K562 (cell line): ENCODE measurements around the gene MAGI1. TPM values are rescaled to one million over a fixed set of nuclear protein-coding genes. Genes with fewer than 3 reads are reported as not detected.
A peak's percentile ranks its signal among the peaks of the same experiment; 100 is the strongest.

Experiments used
- ATAC-seq: fragments of 200-7000 bp; cut with Tn5 transposase; 3 replicates; pipeline ENCODE4 v1.9.1; 2020; ENCODE audit warnings: moderate library complexity
- BruUV-seq: library from RNA; stranded (reverse); fragments of 400-500 nt; replicated peaks from 2 replicates; lab custom pipeline; 2021; lab: Mats Ljungman, UMichigan
- CTCF ChIA-PET: fragments of 300-600 bp; formaldehyde crosslinking; extraction: SDS; loops from one replicate; lab custom pipeline; 2021; ENCODE audit warnings: low intra/inter-chr PET ratio; lab: Yijun Ruan, JAX
- POLR2A ChIA-PET: fragments of 300-600, 350-650 bp; sonication (Branson Sonifier 250); formaldehyde crosslinking; extraction: SDS; loops from one replicate; lab custom pipeline; 2021; ENCODE audit warnings: antibody characterized with exemption, inconsistent platforms; lab: Yijun Ruan, JAX
- DNase-seq, 4 experiments: peaks; one replicate each; pipeline versions ENCODE4 v3.0.0 to v3.0.0-alpha.2; 2011 to 2018; ENCODE audit warnings: low spot score in 3 of 4, mixed read lengths in 3 of 4; ENCODE audit errors: extremely low read depth in 1 of 4
- FAIRE-seq: peaks from 2 replicates; lab custom pipeline; 2011; peaks lifted over from hg19 to GRCh38; lab: Jason Lieb, UNC
- H2AFZ ChIP-seq: 2 replicates; pipeline ENCODE4 v1.6.0; 2011; ENCODE audit warnings: low read depth, low read length, control low read depth, inconsistent platforms
- H3K27ac ChIP-seq: fragments of 200-600 bp; 3 replicates; pipeline ENCODE4 v1.8.0; 2011; ENCODE audit warnings: low read depth, mild to moderate bottlenecking, control low read depth, inconsistent platforms, low read length, moderate library complexity, mixed read lengths; ENCODE audit errors: extremely low read depth
- H3K27me3 ChIP-seq, 2 experiments: fragments of 300-600 bp in 1 of 2; 2 replicates in 1 of 2; 3 replicates in 1 of 2; pipeline versions ENCODE4 v1.6.0 to v1.8.0; 2011; ENCODE audit warnings: inconsistent platforms in 2 of 2, low read length in 2 of 2, mild to moderate bottlenecking in 1 of 2, mixed read lengths in 1 of 2, moderate library complexity in 1 of 2; ENCODE audit not compliant: control insufficient read depth in 2 of 2, insufficient read depth in 2 of 2
- H3K36me3 ChIP-seq: fragments of 300-600 bp; 3 replicates; pipeline ENCODE4 v1.8.0; 2011; ENCODE audit warnings: mild to moderate bottlenecking, low read length, inconsistent platforms; ENCODE audit not compliant: control insufficient read depth, insufficient read depth
- H3K4me1 ChIP-seq, 2 experiments: fragments of 200-600 bp in 1 of 2; replicated peaks in 1 of 2; 2 replicates in 1 of 2; 3 replicates in 1 of 2; pipeline versions ENCODE4 v1.5.1 to v1.8.0; 2011; ENCODE audit warnings: inconsistent platforms in 2 of 2, low read length in 2 of 2, mild to moderate bottlenecking in 1 of 2, mixed read lengths in 1 of 2, moderate library complexity in 1 of 2; ENCODE audit not compliant: control insufficient read depth in 2 of 2, insufficient read depth in 2 of 2
- H3K4me2 ChIP-seq: 2 replicates; pipeline ENCODE4 v1.6.1; 2011; ENCODE audit warnings: low read length, control low read depth, inconsistent platforms, mixed read lengths; ENCODE audit not compliant: insufficient read depth
- H3K4me3 ChIP-seq: fragments of 200-600 bp; sonication (generic), shearing (Covaris generic); 2 replicates; pipeline ENCODE4 v1.5.1; 2016; ENCODE audit warnings: control low read depth, inconsistent platforms
- H3K79me2 ChIP-seq: fragments of 200-600 bp; 3 replicates; pipeline ENCODE4 v1.8.0; 2011; ENCODE audit warnings: low read length, inconsistent platforms; ENCODE audit not compliant: control insufficient read depth, insufficient read depth
- H3K9ac ChIP-seq, 2 experiments: 2 replicates each; pipeline versions ENCODE4 v1.6.0 to v1.6.1; 2011; ENCODE audit warnings: low read depth in 2 of 2, low read length in 2 of 2, control low read depth in 1 of 2, inconsistent platforms in 1 of 2, mild to moderate bottlenecking in 1 of 2, mixed read lengths in 1 of 2; ENCODE audit not compliant: insufficient read depth in 1 of 2
- H3K9me1 ChIP-seq: one replicate; pipeline ENCODE4 v1.6.0; 2011; ENCODE audit warnings: inconsistent platforms, mild to moderate bottlenecking, low read length, moderate library complexity; ENCODE audit not compliant: control insufficient read depth, insufficient read depth
- H3K9me3 ChIP-seq: replicated peaks from 2 replicates; pipeline ENCODE4 v1.5.1; 2011; ENCODE audit warnings: low read depth, low read length, inconsistent platforms; ENCODE audit not compliant: control insufficient read depth, insufficient read depth
- H4K20me1 ChIP-seq: replicated peaks from 2 replicates; pipeline ENCODE4 v1.6.1; 2011; ENCODE audit warnings: low read length, inconsistent platforms, mixed read lengths; ENCODE audit not compliant: control insufficient read depth, insufficient read depth
- ELF2 ChIP-seq: fragments of 250-450 bp; sonication (Bioruptor Pico); IDR thresholded peaks from 2 replicates; pipeline ENCODE4 v1.5.0; 2021; ENCODE audit warnings: mild to moderate bottlenecking
- ILK ChIP-seq: fragments of 450-650 bp; IDR thresholded peaks from 2 replicates; pipeline ENCODE4 v1.6.1; 2016; ENCODE audit warnings: missing genetic modification characterization, low read depth, mild to moderate bottlenecking, missing compliant biosample characterization, moderate library complexity, borderline replicate concordance
- JUND ChIP-seq, 2 experiments: IDR thresholded peaks; 2 replicates in 1 of 2; 3 replicates in 1 of 2; pipeline ENCODE4 v1.6.1; 2011; ENCODE audit warnings: borderline replicate concordance in 2 of 2, low read depth in 2 of 2, low read length in 2 of 2, improper control_type of control experiment in 1 of 2, missing biosample characterization in 1 of 2, missing genetic modification characterization in 1 of 2, missing genetic modification reagents in 1 of 2
- NR2C1 ChIP-seq, 2 experiments: fragments of 450-650 bp; IDR thresholded peaks; 2 replicates each; pipeline ENCODE4 v1.6.1; 2017; ENCODE audit warnings: mild to moderate bottlenecking in 2 of 2, antibody characterized with exemption in 1 of 2, inconsistent platforms in 1 of 2, missing compliant biosample characterization in 1 of 2, missing genetic modification characterization in 1 of 2
- RBM25 ChIP-seq: fragments of 200-400 bp; formaldehyde crosslinking; IDR thresholded peaks from 2 replicates; pipeline ENCODE4 v1.6.1; 2018; ENCODE audit warnings: low read length, low read depth, moderate library complexity; ENCODE audit not compliant: severe bottlenecking
- STAT5A ChIP-seq: IDR thresholded peaks from 2 replicates; pipeline ENCODE4 v1.6.1; 2012; ENCODE audit warnings: low read length, inconsistent platforms, borderline replicate concordance
- U2AF1 ChIP-seq: fragments of 200-400 bp; formaldehyde crosslinking; optimal IDR thresholded peaks from 2 replicates; pipeline ENCODE3; 2017; ENCODE audit warnings: mild to moderate bottlenecking, low read depth, low read length, moderate library complexity
- ZFP1 ChIP-seq: fragments of 450-650 bp; formaldehyde crosslinking; IDR thresholded peaks from 2 replicates; pipeline ENCODE4 v1.4.0; 2020; ENCODE audit warnings: mild to moderate bottlenecking, mixed read lengths
- ZNF133 ChIP-seq: fragments of 250-450 bp; sonication (Bioruptor Pico); IDR thresholded peaks from 2 replicates; pipeline ENCODE4 v1.4.0; 2020; ENCODE audit warnings: mild to moderate bottlenecking
- ZNF146 ChIP-seq: IDR thresholded peaks from one replicate; pipeline ENCODE4 v1.6.1; 2018; ENCODE audit warnings: missing compliant biosample characterization; ENCODE audit not compliant: unreplicated experiment
- ZNF224 ChIP-seq: sonication (generic); formaldehyde crosslinking; IDR thresholded peaks from 2 replicates; pipeline ENCODE4 v1.8.0; 2022; ENCODE audit warnings: mild to moderate bottlenecking, missing genetic modification reagents
- ZNF41 ChIP-seq: fragments of 250-450 bp; sonication (Bioruptor Pico); conservative IDR thresholded peaks from 2 replicates; pipeline ENCODE4 v1.4.0; 2020; ENCODE audit warnings: mild to moderate bottlenecking
- WGBS: fragments of 100-300 bp; shearing (Covaris generic); methylation state at CpG from one replicate; pipeline ENCODE4 v1.1.6; 2016; ENCODE audit warnings: low coverage, mixed read lengths; ENCODE audit not compliant: insufficient coverage; ENCODE audit errors: missing lambda C conversion rate; 5-methylcytosine and 5-hydroxymethylcytosine counted together
- in situ Hi-C: fragments of 300-500 bp; cut with MboI; formaldehyde crosslinking; loops from 4 replicates; pipeline ENCODE4 v1.15.0; 2018; ENCODE audit warnings: inconsistent platforms, mixed read lengths
- intact Hi-C: fragments of 100-400 bp; cut with micrococcal nuclease; formaldehyde crosslinking; loops from 2 replicates; pipeline ENCODE4 v1.14.2; 2022
- polyA plus RNA-seq, 8 experiments: library from polyadenylated mRNA; depleted of rRNA in 4 of 8; stranded (reverse) in 5 of 8; unstranded in 3 of 8; fragments of >200 nt; fragmentation: Nextera tagmentation in 2 of 8; fragmentation: Illumina TruSeq in 1 of 8; extraction: Ambion mirVana in 2 of 8; extraction: Trizol in 1 of 8; gene quantifications; 2 replicates each; pipeline versions ENCODE4 v1.2.1 to v1.2.3, GENCODE V29; 2011 to 2014; ENCODE audit warnings: inconsistent platforms in 1 of 8, missing spikeins in 1 of 8
- total RNA-seq, 7 experiments: library from RNA; depleted of rRNA in 6 of 7; stranded (reverse); fragments of >200 nt in 6 of 7; fragmentation: Illumina TruSeq in 2 of 7; extraction: Trizol in 2 of 7; gene quantifications; 2 replicates each; pipeline versions ENCODE4 v1.2.1 to v1.2.3, GENCODE V29; 2011 to 2021; ENCODE audit warnings: low replicate concordance in 1 of 7
- TF ChIP-seq, protein P1 (sequence below), 2 experiments: IDR thresholded peaks in 1 of 2; conservative IDR thresholded peaks in 1 of 2; 2 replicates each; pipeline ENCODE4 v1.6.1; 2016; ENCODE audit warnings: low read depth in 2 of 2, mild to moderate bottlenecking in 1 of 2, missing compliant biosample characterization in 1 of 2, missing genetic modification characterization in 1 of 2, moderate library complexity in 1 of 2
- TF ChIP-seq, protein P2 (sequence below): fragments of 450-650 bp; IDR thresholded peaks from 2 replicates; pipeline ENCODE4 v1.6.1; 2017; ENCODE audit warnings: mild to moderate bottlenecking, moderate library complexity
- TF ChIP-seq, protein P3 (sequence below): fragments of 450-650 bp; IDR thresholded peaks from 2 replicates; pipeline ENCODE4 v1.6.1; 2016; ENCODE audit warnings: missing biosample characterization, missing genetic modification characterization
- TF ChIP-seq, protein P4 (sequence below): fragments of 450-650 bp; IDR thresholded peaks from one replicate; pipeline ENCODE4 v1.6.1; 2018; ENCODE audit warnings: mild to moderate bottlenecking, moderate library complexity; ENCODE audit not compliant: partially characterized antibody

MAGI1 gene
- total and polyA plus RNA-seq, 9 of the 15 experiments (the other 6 are each of a cell fraction or from before 2014, with no cell fraction given): 7.8 to 59.4 (median 43.2) TPM

DNA sequence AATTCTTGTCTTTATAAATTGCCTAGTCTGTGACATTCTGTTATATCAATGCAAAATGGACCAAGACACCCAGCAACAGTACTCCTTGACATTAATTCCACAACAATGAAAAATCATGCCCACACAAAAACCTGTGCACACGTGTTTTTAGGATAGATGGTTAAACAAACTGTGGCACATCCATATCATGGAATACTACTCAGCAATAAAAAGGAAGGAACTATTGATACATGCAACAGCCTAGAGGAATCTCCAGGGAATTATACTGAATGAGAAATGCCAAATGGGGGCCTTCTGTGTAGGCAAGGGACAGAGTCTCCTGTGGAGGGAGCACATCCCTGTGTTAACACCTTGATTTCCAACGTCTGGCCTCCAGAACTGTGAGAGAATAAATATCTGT, 388.5 kb downstream of the MAGI1 start:
- no peak overlapping the region for H3K27ac ChIP-seq
- H3K4me3 ChIP-seq: no peak overlapping the region
- TF ChIP-seq, protein P1, sequence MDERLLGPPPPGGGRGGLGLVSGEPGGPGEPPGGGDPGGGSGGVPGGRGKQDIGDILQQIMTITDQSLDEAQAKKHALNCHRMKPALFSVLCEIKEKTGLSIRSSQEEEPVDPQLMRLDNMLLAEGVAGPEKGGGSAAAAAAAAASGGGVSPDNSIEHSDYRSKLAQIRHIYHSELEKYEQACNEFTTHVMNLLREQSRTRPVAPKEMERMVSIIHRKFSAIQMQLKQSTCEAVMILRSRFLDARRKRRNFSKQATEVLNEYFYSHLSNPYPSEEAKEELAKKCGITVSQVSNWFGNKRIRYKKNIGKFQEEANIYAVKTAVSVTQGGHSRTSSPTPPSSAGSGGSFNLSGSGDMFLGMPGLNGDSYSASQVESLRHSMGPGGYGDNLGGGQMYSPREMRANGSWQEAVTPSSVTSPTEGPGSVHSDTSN (CRISPR knock-in tag; IDR thresholded peaks at IDR 0.05; ENCODE audit: low read depth): no peak
- TF ChIP-seq, protein P1 (tag; conservative IDR thresholded peaks at IDR 0.05; ENCODE audit: low read depth): no peak
- TF ChIP-seq, protein P2, sequence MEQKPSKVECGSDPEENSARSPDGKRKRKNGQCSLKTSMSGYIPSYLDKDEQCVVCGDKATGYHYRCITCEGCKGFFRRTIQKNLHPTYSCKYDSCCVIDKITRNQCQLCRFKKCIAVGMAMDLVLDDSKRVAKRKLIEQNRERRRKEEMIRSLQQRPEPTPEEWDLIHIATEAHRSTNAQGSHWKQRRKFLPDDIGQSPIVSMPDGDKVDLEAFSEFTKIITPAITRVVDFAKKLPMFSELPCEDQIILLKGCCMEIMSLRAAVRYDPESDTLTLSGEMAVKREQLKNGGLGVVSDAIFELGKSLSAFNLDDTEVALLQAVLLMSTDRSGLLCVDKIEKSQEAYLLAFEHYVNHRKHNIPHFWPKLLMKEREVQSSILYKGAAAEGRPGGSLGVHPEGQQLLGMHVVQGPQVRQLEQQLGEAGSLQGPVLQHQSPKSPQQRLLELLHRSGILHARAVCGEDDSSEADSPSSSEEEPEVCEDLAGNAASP: no peak
- TF ChIP-seq ZFP1 (no peak), ZNF41 (CRISPR knock-in tag) (no peak), ZNF224 (CRISPR knock-in tag) (no peak), U2AF1 (no peak), ELF2 (CRISPR knock-in tag) (no peak), STAT5A (no peak), ILK (tag) (no peak), NR2C1 (IDR thresholded peaks at IDR 0.05) (no peak), NR2C1 (tag; IDR thresholded peaks at IDR 0.05) (no peak), RBM25 (peak; percentile 26), ZNF133 (CRISPR knock-in tag) (no peak), JUND (IDR thresholded peaks at IDR 0.05; ENCODE audit: borderline replicate concordance, low read depth, low read length) (no peak), JUND (tag; IDR thresholded peaks at IDR 0.05; ENCODE audit: borderline replicate concordance, low read depth, low read length) (no peak), ZNF146 (CRISPR knock-in tag) (peak; percentile 58)
- TF ChIP-seq, protein P3, sequence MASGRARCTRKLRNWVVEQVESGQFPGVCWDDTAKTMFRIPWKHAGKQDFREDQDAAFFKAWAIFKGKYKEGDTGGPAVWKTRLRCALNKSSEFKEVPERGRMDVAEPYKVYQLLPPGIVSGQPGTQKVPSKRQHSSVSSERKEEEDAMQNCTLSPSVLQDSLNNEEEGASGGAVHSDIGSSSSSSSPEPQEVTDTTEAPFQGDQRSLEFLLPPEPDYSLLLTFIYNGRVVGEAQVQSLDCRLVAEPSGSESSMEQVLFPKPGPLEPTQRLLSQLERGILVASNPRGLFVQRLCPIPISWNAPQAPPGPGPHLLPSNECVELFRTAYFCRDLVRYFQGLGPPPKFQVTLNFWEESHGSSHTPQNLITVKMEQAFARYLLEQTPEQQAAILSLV (tag): no peak
- TF ChIP-seq, protein P4, sequence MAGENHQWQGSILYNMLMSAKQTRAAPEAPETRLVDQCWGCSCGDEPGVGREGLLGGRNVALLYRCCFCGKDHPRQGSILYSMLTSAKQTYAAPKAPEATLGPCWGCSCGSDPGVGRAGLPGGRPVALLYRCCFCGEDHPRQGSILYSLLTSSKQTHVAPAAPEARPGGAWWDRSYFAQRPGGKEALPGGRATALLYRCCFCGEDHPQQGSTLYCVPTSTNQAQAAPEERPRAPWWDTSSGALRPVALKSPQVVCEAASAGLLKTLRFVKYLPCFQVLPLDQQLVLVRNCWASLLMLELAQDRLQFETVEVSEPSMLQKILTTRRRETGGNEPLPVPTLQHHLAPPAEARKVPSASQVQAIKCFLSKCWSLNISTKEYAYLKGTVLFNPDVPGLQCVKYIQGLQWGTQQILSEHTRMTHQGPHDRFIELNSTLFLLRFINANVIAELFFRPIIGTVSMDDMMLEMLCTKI: no peak
- no peak for DNase-seq
- POLR2A ChIA-PET: no interaction called here
- no peaks in the 10 kb centered on the region for H4K20me1 ChIP-seq
- H3K36me3 ChIP-seq: no peaks in the 10 kb centered on the region
- ATAC-seq: no peak
- H3K9me1 ChIP-seq: no peaks in the 10 kb centered on the region
- H3K4me1 ChIP-seq: no peaks in the 10 kb centered on the region
- 48% methylated on average over 2 of the region's 2 CpGs for WGBS
- FAIRE-seq: no peak
- peaks cover 4% of the 10 kb centered on the region for H3K9me3 ChIP-seq
- no TSS peak for BruUV-seq
- H3K27me3 ChIP-seq: no peaks in the 10 kb centered on the region
- no peaks in the 10 kb centered on the region for H3K79me2 ChIP-seq
- CTCF ChIA-PET: no interaction called here
- H2AFZ ChIP-seq: no peak overlapping the region
- no peak overlapping the region for H3K4me2 ChIP-seq
- H3K9ac ChIP-seq: no peak overlapping the region
- in situ Hi-C loops (loop anchor here (25.0 kb wide), 1 partner anchor 1362 kb away; no protein-coding TSS in a partner anchor), intact Hi-C loops (no loop called here)
